ACC112 (cell line): ENCODE measurements around the gene DLD.

Source experiments
- H2AFZ ChIP-seq: fragments of 200-600 bp; sonication (generic); one replicate; pipeline ENCODE4 v1.6.0; 2017; ENCODE audit warnings: antibody characterized with exemption, low read length; ENCODE audit not compliant: unreplicated experiment
- H3K27ac ChIP-seq: fragments of 200-600 bp; sonication (generic); 2 replicates; pipeline ENCODE4 v1.5.1; 2014; ENCODE audit warnings: low read depth, mild to moderate bottlenecking, antibody characterized with exemption, low read length, moderate library complexity
- H3K27me3 ChIP-seq: fragments of 200-600 bp; sonication (generic); 2 replicates; pipeline ENCODE4 v1.6.1; 2014; ENCODE audit warnings: mild to moderate bottlenecking, antibody characterized with exemption, low read length, moderate library complexity, mixed read lengths; ENCODE audit not compliant: insufficient read depth
- H3K36me3 ChIP-seq: fragments of 200-600 bp; sonication (generic); 2 replicates; pipeline ENCODE4 v1.6.1; 2016; ENCODE audit warnings: mild to moderate bottlenecking, antibody characterized with exemption, low read length, moderate library complexity, mixed read lengths; ENCODE audit not compliant: insufficient read depth
- H3K4me1 ChIP-seq: fragments of 200-600 bp; sonication (generic); one replicate; pipeline ENCODE4 v1.6.1; 2016; ENCODE audit warnings: low read length, mixed read lengths; ENCODE audit not compliant: insufficient read depth, unreplicated experiment, control insufficient read depth
- H3K4me3 ChIP-seq: fragments of 200-600 bp; sonication (generic); 2 replicates; pipeline ENCODE4 v1.5.1; 2014; ENCODE audit warnings: mild to moderate bottlenecking, low read depth, low read length
- H3K79me2 ChIP-seq: fragments of 200-600 bp; sonication (generic); one replicate; pipeline ENCODE4 v1.6.0; 2016; ENCODE audit warnings: low read length; ENCODE audit not compliant: control insufficient read depth, unreplicated experiment, insufficient read depth

DLD gene

DNA sequence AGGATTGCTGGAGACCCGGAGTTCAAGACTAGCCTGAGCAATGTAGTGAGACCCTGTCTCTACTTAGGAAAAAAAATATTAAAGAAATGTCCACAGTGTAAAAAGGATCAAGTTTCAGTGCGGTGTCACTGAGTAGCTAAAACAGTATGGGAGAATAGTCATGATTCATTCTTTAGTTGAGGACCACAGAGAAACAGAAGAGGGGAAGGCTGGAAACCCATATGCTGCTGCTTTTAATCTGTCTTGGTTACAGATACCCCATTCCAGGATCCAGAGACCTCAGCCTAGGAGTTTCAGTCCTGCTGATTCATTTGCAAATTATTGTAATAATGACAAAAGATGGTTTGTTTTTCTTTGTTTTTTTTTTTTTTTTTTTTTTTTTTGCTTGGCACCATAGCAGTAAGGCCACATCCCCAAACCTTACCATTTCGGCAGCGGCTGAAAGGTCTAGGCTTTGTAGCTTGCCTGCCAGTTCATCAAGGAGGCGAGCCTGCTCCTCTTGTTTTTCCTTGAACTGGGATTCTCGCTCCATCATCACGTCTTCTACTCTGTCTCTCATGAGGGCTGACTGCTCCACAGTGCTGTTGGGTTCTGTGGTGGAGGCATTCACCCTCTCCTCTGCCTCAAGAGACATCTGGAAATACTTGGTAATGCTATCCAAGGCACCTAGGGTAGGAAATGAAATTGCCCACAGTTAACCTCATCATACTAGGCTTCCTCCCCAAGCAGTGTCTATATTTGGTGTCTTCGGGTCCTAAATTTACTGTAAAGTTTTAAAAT lies 44.2 kb downstream of the DLD start:
- Histone ChIP-seq H3K36me3 (peaks cover 54% of the 10 kb centered on the region), H3K79me2 (no peaks in the 10 kb centered on the region), H3K4me1 (peaks cover 64% of the 10 kb centered on the region), H3K4me3 (no peak overlapping the region), H3K27me3 (no peaks in the 10 kb centered on the region), H2AFZ (no peak overlapping the region), H3K27ac (peak overlapping the region; percentile 77)

- Histone ChIP-seq H3K36me3 (peaks cover 54% of the 10 kb centered on the region), H3K4me3 (no peak overlapping the region), H3K79me2 (no peaks in the 10 kb centered on the region), H3K4me1 (peaks cover 73% of the 10 kb centered on the region), H2AFZ (no peak overlapping the region), H3K27ac (peak overlapping the region; percentile 77), H3K27me3 (no peaks in the 10 kb centered on the region)
These were observed 45.3 kb downstream of the DLD start for GRCh38 chr7:107936312-107936711.

GRCh38 chr7:107937531-107937930 lies 46.5 kb downstream of the DLD start:
- Histone ChIP-seq H3K36me3 (peaks cover 47% of the 10 kb centered on the region), H3K79me2 (no peaks in the 10 kb centered on the region), H3K27ac (peak overlapping the region; percentile 82), H3K4me1 (peaks cover 73% of the 10 kb centered on the region), H3K4me3 (no peak overlapping the region), H2AFZ (no peak overlapping the region), H3K27me3 (no peaks in the 10 kb centered on the region)

GRCh38 chr7:107938456-107939250 lies 47.7 kb downstream of the DLD start:
- Histone ChIP-seq H3K4me3 (no peak overlapping the region), H2AFZ (no peak overlapping the region), H3K4me1 (peaks cover 70% of the 10 kb centered on the region), H3K27me3 (no peaks in the 10 kb centered on the region), H3K79me2 (no peaks in the 10 kb centered on the region), H3K36me3 (peaks cover 54% of the 10 kb centered on the region), H3K27ac (peak overlapping the region; percentile 82)

GRCh38 chr7:107939573-107940489 lies 48.8 kb downstream of the DLD start:
- H2AFZ ChIP-seq = no peak overlapping the region
- H3K4me1 ChIP-seq = peaks cover 58% of the 10 kb centered on the region
- H3K36me3 ChIP-seq = peaks cover 56% of the 10 kb centered on the region
- no peaks in the 10 kb centered on the region for H3K27me3 ChIP-seq
- peak overlapping the region; percentile 13; the same call in 1 of the 2 replicates for H3K4me3 ChIP-seq
- no peaks in the 10 kb centered on the region for H3K79me2 ChIP-seq
- peak overlapping the region; percentile 82 for H3K27ac ChIP-seq

- H3K4me3 ChIP-seq = no peak overlapping the region
- H3K27me3 ChIP-seq = no peaks in the 10 kb centered on the region
- peaks cover 60% of the 10 kb centered on the region for H3K36me3 ChIP-seq
- H2AFZ ChIP-seq = no peak overlapping the region
- peaks cover 50% of the 10 kb centered on the region for H3K4me1 ChIP-seq
- peak overlapping the region; percentile 82 for H3K27ac ChIP-seq
- H3K79me2 ChIP-seq = peaks cover 2% of the 10 kb centered on the region
These were observed 50.0 kb downstream of the DLD start for GRCh38 chr7:107940951-107941350.

DNA sequence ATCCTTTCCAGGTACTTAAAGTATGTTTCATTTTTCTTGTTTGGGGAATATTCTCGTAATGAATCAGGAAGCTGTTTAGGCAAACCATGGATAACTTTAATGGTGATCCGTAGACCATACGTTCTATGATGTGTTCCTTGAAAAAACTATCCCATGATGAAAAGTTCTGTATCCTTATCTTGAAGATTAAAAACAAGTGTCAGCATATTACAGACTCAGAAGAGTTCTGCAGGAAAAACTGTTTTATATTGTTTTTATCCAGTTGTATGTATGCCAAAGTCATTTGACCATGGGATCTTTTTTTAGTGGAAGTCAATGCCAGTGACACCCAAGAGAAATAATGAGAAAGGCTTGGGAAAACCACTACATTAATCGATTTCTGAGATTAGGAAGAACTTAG lies 52.0 kb downstream of the DLD start:
- Histone ChIP-seq H2AFZ (no peak overlapping the region), H3K4me3 (no peak overlapping the region), H3K27ac (no peak overlapping the region), H3K79me2 (peaks cover 10% of the 10 kb centered on the region), H3K4me1 (peaks cover 51% of the 10 kb centered on the region), H3K36me3 (peaks cover 48% of the 10 kb centered on the region), H3K27me3 (no peaks in the 10 kb centered on the region)

DNA sequence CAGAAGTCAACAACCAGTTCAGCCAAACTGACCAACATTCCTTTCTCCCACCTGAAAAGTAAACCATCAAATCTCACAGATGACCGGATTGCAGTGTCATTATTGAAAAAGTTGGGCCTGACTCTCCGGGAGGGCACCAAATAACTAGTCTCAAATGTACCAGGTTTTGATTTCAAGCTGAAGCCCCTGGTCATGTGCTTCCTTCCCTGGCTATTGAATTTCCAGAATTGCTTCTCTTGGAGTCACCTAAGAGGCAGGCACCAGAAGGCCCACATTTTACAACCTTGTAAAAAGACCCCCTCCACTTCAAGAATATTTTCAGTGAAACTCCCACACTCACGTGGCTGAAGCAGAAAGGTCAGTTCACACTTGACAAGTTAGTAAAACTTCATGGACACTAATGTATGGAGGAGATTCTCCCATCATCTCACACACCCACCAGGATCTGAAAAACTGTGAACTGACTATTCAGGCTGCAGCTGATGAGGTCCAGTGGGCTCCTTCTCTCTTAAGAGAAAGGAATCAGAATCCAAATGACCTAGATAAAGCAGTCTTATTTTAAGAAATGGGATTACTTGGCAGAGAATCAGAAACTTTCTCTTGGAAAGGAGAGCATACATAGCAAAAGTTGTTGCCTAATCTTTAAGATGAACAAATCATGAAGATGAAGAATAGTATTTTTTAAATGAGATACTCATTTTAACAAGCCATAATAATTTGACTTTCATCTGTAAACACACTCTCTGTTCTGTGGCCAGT lies 53.6 kb downstream of the DLD start:
- Histone ChIP-seq H3K4me1 (peaks cover 49% of the 10 kb centered on the region), H3K4me3 (no peak overlapping the region), H3K27me3 (no peaks in the 10 kb centered on the region), H2AFZ (no peak overlapping the region), H3K27ac (no peak overlapping the region), H3K79me2 (peaks cover 10% of the 10 kb centered on the region), H3K36me3 (peaks cover 54% of the 10 kb centered on the region)

DNA sequence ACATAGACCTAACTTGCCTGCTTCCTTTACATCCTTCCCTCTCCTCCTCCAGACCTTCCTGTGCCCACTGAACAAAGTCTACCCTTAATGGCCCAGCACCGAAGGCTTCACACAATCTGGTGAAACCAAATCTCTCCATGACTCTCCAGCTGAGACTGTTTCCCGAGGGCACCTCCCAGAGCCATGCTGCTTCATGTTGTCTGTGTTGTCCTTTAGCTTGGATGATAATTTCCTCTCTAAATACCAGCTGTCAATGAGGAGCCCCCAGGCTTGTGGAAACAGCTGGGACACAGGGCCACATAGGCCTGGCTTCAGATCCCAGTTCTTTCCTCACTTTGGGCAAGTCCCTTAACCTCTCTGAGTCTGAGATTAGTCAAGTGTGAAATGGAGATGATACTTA lies 54.3 kb downstream of the DLD start:
- H3K36me3 ChIP-seq = peaks cover 56% of the 10 kb centered on the region
- H2AFZ ChIP-seq = no peak overlapping the region
- peaks cover 49% of the 10 kb centered on the region for H3K4me1 ChIP-seq

GRCh38 chr7:107946451-107946850 lies 55.5 kb downstream of the DLD start:
- H2AFZ ChIP-seq = no peak overlapping the region
- H3K79me2 ChIP-seq = peaks cover 10% of the 10 kb centered on the region
- H3K4me1 ChIP-seq = peaks cover 53% of the 10 kb centered on the region
- peak overlapping the region; percentile 17; the same call in 1 of the 2 replicates for H3K4me3 ChIP-seq
- H3K27ac ChIP-seq = peak overlapping the region; percentile 90
- peaks cover 56% of the 10 kb centered on the region for H3K36me3 ChIP-seq
- H3K27me3 ChIP-seq = no peaks in the 10 kb centered on the region

More for the DNA sequence above, 54.3 kb downstream of the DLD start:
- H3K4me3 ChIP-seq = no peak overlapping the region
- no peaks in the 10 kb centered on the region for H3K27me3 ChIP-seq
- H3K79me2 ChIP-seq = peaks cover 10% of the 10 kb centered on the region
- H3K27ac ChIP-seq = no peak overlapping the region
